NCI-H774 (cell line): Measurements from ENCODE around the gene ANKRD22.
A peak's percentile ranks its signal among the peaks of the same experiment; 100 is the strongest.

Experiments used
- DNase-seq: peaks from one replicate; lab custom pipeline; 2025; lab: John Stamatoyannopoulos, UW

The ANKRD22 gene

GRCh38 chr10:88835096-88835909 lies 16.3 kb downstream of the ANKRD22 start:
- DNase-seq: peak; percentile 39

- no peak for DNase-seq
Observed at GRCh38 chr10:88833723-88834122, 17.9 kb downstream of the ANKRD22 start.

- no peak for DNase-seq
Observed at GRCh38 chr10:88833156-88833555, 18.5 kb downstream of the ANKRD22 start.

GRCh38 chr10:88832376-88832775 lies 19.3 kb downstream of the ANKRD22 start:
- no peak for DNase-seq

- DNase-seq: no peak
Observed at GRCh38 chr10:88831709-88832108, 19.9 kb downstream of the ANKRD22 start.

- no peak for DNase-seq
Observed at GRCh38 chr10:88830643-88831268, 20.9 kb downstream of the ANKRD22 start.

GRCh38 chr10:88828310-88828709 lies 23.3 kb downstream of the ANKRD22 start:
- DNase-seq: no peak

- DNase-seq: no peak
Observed at GRCh38 chr10:88827671-88828070, 24.0 kb downstream of the ANKRD22 start.

GRCh38 chr10:88826388-88826787 lies 25.3 kb downstream of the ANKRD22 start:
- no peak for DNase-seq

- no peak for DNase-seq
Observed at GRCh38 chr10:88820748-88821401, 30.8 kb downstream of the ANKRD22 start.

- DNase-seq: no peak
Observed at GRCh38 chr10:88819290-88819689, 32.4 kb downstream of the ANKRD22 start.

GRCh38 chr10:88813200-88813599 lies 38.4 kb downstream of the ANKRD22 start:
- DNase-seq: no peak

GRCh38 chr10:88810196-88810961 lies 41.3 kb downstream of the ANKRD22 start:
- peak; percentile 20 for DNase-seq

- no peak for DNase-seq
Observed at GRCh38 chr10:88809621-88810020, 42.0 kb downstream of the ANKRD22 start.

- DNase-seq: no peak
Observed at GRCh38 chr10:88805924-88806323, 45.7 kb downstream of the ANKRD22 start.

GRCh38 chr10:88805361-88805760 lies 46.3 kb downstream of the ANKRD22 start:
- no peak for DNase-seq

GRCh38 chr10:88804083-88804812 lies 47.4 kb downstream of the ANKRD22 start:
- no peak for DNase-seq

- no peak for DNase-seq
Observed at GRCh38 chr10:88803641-88804040, 48.0 kb downstream of the ANKRD22 start.

GRCh38 chr10:88802523-88803285 lies 48.9 kb downstream of the ANKRD22 start, which contains the start of gene LIPM:
Gene LIPM, plus strand, starts transcription at chr10:88802730. Its CDS starts 167 bp downstream, at chr10:88802897.
- no peak for DNase-seq
